CD4-positive, alpha-beta T cell treated with Interleukin-6 at 100 ng/mL for 8 hours (primary cell): ENCODE results near the gene DERA.
"Not testable (repeated sequence)": the region's sequence is repeated elsewhere in the genome, so short reads cannot be mapped to it uniquely, and the experiment has no call there.

Experiments used
- DNase-seq: peaks from one replicate; pipeline ENCODE4 v3.0.0-alpha.2; 2020; ENCODE audit warnings: mixed read lengths, low spot score

DERA gene

DNA sequence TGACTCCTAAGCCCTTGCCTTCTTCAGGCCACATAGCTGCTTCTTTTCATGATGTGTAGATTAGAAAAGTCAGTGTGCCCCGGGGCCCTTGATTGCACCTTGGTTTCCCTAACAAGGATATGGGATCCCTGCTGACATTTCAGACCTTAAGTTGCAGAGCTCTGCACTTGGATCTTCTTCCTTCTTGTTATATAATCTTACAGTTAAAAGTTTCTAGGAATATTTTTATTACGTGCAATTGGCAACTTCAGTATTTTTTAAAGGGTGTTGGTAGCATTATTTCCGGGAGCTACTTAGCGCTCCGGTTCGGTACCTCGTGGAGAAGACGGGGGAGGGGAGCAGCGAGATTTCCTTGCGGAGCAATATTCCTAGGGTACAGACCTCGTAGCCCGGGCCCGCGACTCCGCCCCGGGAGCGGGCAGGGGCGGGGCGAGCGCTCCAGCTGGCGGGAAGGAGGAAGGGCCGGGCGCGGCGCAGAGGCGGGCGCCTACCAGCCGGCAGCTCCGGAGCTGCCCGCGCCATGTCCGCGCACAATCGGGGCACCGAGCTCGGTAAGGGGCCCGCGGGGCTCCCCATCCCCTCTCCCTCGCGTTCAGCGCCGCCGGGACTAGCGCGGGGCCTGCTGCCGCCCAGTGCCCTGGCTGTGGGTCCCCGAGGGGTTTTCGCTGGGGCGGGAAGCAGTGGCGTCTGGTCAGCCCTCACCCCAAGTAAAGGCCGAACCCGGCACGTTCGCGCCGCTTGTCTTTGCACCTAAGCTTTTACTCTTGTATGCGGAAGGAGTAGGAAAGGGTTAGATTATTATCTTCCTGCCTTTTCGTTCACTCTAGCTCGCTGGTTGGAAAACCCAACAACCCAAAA lies at the start of gene DERA:
DERA (plus strand) TSS at position 469 of the 858 bp plus-strand sequence; CDS start at position 521, 52 bp downstream.
- DNase-seq: peak; percentile 46

DNA sequence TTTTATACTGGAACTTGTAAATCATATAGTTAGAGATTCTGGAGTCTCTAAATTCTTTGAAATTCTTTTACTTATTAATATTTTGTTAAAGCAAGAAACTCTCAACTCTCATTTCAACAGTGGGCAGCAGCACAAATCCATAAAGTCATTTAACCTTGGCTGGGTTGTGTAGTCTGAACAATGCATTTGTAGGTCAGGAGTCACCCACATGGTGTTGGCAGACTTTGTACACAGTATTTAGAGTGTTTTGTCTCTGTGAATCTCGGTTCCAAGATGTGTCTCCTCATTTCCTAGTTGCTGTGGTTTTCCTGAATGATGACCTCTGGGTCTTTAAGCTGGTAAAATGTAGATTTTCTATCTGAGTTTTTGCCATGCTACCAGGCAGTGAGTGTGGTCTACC lies 49.7 kb upstream of the DERA start:
- DNase-seq: no peak

DNA sequence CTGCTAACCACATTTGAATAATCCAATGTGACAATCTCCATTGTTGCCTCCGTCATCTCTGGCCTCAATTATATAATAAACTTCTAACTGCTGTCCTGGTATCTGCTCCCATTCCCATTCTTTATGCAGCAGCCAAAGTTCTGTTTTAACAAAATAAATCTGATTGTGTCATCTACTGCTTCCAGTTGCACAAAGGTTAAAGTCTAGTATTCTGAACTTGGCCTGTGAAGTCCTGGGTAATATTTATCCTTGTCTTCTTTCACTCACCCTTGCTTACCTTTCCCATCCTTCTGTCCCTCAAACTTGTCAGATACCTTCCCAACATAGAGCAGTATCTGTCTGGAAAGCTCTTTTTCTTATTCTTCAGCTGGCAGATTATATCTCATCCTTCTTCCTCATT lies 48.3 kb upstream of the DERA start:
- no peak for DNase-seq

DNA sequence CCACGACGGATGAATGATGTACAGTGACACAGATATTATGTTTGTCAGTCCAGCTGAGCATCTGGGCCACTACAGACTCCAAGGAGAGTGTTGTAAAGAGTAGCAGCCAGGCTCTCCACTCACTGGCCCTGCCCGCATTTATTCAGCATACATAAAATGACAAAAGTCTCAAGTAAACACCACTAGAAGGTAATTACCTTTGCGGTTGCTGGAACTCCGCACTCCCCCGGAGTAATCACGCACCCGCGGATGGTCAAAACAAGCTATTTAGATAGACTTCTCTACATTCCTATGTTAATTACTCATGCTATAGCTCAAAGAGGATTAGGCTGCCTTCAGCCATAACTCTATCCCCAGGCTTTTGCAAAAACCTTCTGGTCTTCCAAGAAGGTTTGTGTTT lies 47.8 kb upstream of the DERA start:
- DNase-seq: no peak

DNA sequence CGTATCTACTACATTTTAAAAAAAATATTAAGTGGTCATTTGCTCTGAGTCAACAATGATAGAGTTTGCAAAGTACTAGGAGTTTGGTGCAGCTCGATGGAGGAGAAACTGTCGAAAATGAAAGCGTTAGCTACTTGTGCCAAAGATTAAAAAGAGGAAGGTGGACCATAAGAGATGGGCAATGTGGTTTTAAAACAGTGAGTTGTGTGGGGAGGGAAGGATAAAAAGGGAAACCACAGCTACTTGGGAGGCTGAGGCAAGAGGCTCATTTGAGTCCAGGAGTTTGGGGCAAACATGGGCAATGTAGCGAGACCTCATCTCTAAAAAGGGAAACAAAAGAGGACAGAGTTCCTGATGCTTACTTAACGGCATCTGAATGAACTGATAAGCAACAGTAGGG lies 47.1 kb upstream of the DERA start:
- no peak for DNase-seq

DNA sequence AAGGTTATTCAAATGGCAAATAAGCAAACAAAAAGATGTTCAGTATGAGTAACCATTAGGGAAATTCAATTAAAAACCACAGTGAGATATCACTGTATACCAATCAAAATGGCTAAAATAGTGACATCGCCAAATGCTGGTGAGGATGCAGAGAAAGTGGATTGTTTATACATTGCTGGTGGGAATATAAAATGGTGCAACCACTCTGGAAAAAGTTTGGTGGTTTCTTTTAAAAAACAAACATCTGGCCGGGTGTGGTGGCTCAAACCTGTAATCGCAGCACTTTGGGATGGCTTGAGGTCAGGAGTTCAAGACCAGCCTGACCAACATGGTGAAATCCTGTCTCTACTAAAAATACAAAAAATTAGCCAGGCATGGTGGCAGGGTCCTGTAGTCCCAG lies 42.9 kb upstream of the DERA start:
- DNase-seq: no peak

DNA sequence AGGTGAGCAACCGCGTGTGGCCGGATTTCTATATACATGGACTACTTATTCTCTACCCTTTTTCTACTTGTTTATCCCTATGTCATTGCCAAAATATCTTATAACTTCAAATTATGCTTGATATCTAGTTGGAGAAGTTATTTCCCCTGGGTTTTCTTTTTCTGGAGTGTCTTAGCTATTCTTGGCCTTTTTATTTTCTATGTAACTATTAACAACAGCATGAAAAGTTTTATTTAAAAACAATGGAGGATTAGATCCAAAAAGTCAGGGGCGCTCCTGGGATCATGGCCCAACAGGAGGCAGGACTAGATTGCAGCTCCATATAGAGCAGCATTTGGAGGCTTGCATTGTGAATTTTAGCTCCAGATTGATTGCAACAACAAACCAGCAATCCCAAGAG lies 37.6 kb upstream of the DERA start:
- DNase-seq: no peak

DNA sequence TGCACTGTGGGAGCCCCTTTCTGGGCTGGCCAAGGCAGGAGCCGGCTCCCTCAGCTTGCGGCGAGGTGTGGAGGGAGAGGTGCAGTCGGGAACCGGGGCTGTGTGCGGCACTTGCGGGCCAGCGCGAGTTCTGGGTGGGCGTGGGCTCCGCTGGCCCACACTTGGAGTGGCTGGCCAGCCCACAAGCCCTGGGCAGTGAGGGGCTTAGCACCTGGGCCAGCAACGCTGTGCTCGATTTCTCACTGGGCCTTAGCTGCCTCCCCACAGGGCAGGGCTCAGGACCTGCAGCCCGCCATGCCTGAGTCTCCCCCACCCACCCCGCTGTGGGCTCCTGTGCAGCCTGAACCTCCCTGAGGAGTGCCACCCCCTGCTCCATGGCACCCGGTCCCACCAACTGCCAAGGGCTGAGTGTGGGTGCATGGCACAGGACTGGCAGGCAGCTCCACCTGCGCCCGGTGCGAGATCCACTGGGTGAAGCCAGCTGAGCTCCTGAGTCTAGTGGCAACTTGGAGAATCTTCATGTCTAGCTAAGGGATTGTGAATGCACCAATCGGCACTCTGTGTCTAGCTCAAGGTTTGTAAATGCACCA lies 36.5 kb upstream of the DERA start:
- DNase-seq: not testable (repeated sequence)

DNA sequence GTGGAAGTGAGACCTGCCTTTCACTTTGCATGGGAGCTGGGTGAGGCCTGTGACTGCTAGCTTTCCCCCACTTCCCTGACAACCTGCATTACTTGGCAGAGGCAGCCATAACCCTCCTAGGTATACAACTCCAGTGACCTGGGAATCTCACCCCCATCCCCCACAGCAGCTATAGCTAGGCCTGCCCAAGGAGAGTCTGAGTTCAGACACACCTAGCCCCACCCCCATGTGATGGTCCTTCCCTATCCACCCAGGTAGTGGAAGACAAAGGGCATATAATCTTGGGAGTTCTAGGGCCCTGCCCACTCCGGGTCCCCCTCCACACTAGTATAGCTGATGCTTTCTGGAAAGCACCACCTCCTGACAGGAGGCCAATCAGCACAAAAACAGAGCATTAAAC lies 35.3 kb upstream of the DERA start:
- no peak for DNase-seq

DNA sequence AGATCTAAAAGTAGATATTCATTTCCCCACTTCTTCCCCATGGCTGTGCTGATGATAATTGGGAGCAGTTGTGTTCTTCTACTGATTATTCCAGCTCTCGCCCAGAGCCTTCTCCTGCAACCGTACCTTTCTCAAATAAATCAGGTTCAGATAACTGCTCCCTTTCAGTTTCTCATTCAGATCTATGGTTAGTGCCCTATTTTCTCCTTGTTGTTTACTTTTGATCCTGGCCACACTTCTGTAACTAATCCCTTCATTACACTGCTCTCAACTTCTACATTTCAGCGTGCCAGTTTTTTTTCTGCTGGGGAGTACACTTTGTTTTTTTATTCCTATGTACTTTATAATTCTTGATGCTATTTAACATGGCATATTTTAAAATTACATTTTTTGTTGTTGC lies 31.7 kb upstream of the DERA start:
- DNase-seq: no peak

DNA sequence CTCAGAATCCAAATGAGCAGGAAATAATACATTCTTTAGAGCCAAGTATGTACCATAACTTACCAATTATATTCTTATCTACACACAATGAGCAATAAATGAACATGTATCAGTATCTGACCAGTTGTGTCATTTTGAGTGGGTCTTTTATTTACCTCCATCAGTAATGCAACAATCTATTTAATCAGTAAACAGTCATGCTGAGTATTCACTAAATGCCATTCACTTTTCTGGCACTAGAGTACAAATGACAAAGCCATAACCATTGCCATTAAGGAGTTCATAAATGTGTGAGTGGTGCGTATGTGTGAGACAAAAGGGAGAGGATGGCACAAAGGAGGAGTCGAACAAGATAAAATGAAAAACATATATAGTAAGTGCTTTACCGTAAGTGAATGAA lies 30.4 kb upstream of the DERA start:
- DNase-seq: no peak

DNA sequence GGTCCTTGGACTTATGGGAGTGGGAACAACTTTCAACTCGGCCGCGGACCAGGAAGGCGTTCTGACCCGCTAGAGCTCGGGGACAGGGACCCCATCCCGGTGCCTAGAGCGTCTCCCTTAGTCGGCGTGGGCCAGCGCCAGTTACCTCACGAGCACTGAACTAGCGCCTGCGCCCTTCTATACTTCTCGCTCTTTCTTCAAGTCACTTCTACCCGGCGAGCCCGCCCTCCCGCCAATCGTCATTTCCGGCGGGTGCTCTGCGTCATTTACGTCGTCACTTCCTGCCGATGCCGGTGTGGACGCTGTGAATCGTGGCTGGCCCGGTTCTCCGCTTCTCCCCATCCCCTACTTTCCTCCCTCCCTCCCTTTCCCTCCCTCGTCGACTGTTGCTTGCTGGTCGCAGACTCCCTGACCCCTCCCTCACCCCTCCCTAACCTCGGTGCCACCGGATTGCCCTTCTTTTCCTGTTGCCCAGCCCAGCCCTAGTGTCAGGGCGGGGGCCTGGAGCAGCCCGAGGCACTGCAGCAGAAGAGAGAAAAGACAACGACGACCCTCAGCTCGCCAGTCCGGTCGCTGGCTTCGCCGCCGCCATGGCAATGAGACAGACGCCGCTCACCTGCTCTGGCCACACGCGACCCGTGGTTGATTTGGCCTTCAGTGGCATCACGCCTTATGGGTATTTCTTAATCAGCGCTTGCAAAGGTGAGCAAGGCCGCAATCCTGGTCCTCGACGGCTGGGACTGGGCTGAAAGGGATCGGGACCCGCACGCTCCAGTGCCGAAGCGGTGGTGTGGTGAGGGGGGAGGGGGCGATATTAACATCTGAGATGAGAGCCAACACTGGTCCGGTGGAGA lies 28.8 kb upstream of the DERA start, which contains the start of gene STRAP:
STRAP (plus strand) TSS at position 270 of the 854 bp plus-strand sequence; CDS start at position 591, 321 bp downstream.
- DNase-seq: peak; percentile 95

DNA sequence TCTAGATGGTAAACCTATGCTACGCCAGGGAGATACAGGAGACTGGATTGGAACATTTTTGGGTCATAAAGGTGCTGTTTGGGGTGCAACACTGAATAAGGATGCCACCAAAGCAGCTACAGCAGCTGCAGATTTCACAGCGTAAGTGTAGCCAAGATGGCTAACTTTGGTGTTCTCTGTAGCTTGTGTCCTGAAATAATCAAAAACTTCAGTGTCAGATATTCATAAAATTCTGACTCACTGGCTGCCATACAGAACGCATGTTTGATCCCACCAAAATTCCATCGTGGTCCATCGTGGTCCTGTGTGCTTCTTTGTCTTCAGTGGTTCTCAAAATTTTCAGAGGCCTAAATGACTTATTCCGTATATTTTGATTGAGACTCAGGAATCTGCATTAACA lies 27.6 kb upstream of the DERA start:
- DNase-seq: no peak

DNA sequence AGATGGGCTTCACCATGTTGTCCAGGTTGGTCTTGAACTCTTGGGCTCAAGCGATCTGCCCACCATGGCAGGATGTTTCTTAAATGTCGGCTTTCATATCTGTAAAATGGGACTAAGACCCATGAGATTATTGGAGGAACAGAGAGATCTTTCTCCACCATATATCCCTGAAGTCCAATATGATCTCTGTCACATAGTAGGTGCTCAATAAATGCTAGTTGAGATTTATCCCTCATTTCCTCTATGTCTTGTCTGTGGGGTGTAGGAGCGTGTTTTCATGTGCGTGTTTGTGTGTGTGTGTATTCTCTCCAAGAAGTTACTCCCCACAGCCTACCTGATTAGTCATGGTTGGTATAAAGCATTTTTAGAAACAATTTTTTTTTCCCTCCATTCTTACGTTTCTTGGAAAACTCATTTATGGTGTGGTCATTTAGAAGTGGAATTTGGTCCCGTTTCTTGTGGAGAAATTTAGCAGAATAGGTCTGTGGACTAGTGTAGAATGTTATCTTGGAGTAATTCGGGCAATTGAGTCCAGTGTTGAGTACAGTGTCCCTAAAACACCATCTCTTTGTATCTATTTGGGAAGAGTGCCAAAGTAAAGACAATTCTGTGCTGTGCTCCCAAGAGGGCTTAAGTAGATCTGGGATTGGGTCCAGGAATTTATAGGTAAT lies 24.6 kb upstream of the DERA start:
- DNase-seq: no peak

DNA sequence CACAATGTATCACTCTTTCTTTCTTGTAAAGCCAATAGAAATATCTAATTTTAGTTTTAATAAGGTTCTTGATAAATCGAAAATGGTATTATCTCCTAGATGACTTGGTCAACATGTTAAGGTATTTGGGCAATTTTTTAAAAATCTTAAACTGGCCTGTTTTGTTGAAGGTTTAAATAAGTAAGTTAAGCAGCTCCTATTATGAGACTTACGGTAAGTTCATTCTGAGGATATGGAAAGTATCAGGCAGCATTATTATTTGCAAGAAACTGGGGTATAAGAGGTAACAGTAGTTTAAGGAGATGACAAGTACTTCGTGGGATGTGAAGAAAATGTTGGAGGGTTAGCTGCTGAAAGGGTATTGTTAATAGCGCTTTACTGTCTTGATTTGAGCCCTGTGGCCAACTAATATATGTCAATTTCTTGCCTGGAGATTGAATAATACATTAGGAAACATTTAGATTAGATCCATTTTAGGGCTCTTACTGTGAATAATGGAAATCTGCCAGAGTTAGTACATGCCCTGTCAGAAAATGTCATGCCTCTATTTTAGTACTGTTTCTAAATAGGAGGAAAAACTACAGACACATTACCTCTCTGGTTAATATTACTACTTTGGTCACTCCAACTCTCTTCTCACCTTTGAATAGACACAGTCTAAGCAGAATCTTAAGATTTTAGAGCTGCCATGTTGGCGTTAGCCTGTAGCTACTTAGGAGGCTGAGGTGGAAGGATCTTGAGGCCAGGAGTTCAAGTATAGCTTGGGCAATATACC lies 23.9 kb upstream of the DERA start:
- no peak for DNase-seq

DNA sequence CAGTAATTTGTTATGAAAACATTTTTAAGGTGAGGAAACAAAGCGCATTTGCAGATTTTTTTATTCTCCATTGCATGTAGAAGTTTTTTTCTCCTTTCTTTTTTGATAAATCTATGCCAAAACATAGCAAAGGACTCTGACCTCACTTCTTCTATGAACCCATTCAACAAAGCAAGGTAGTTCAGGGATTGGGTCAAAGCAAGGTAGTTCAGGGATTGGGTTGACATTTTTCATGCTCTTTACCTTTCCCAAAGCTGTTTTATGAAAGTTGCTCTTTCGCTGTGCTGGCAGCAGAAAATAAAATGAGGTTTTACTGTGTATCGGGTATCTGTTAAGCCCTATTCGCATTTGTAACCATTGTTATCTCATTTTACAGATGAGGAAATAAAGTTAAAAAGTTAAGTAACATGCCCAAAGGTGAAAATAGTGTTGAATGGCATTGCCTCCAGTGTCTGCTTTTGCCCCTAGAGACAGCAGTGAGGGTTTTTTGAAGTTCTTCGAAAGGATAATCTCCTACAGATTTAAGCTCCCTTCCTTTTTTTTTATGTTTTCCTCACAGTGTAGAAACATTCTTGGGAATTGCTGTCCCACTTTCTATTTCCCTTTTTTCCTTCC lies 18.4 kb upstream of the DERA start:
- no peak for DNase-seq

DNA sequence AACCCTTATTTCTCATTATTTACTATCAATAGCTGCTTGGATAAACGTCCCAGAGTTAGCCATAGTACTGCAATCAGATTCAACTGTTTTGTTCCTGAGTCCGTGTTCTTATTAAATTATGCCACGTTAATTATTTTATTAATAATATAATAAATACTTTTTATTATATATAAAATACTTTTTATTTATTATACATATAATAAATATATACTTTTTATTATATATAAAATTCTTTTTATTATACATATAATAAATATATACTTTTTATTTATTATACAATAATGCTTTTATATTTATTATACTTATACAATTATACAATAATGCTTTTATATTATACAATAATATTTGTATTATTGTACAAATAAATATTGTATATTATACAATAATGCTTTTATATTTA lies 17.9 kb upstream of the DERA start:
- no peak for DNase-seq

DNA sequence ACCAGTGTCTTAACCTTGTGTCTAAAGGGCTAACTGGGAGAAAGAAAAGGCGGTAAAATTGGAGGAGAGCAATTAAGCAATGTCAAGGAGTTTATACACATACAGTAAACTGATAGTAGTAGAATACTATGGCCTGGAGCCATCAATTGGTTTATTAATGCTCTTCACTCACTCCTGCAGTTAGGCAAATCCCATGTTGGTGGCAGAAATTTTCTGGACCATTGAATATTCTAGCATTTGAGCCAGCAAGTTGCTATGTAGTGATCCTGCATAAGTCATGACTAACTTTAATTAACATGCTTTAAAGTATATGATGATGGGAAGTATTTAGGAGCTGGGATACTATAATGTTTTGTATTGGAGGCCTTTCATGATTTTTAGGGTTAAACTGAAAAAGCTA lies 14.3 kb upstream of the DERA start:
- no peak for DNase-seq

DNA sequence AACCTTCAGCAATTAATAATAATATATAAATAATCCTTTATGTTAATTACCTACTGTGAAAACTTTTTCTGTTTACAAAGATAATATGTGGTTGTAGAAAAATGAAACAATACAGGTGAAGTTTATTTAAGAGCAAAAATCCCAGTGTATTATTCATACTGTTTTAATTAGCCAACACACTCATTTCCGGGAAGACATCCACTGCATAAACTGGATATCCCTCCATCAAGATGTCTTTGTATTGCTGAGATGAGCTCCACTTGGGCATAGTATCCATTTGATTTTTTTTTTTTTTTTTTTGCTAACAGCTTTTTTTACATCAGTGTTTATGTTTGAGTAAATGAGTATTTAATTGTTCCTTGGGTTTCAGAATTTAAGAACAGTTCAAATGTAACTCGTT lies 13.7 kb upstream of the DERA start:
- DNase-seq: no peak

DNA sequence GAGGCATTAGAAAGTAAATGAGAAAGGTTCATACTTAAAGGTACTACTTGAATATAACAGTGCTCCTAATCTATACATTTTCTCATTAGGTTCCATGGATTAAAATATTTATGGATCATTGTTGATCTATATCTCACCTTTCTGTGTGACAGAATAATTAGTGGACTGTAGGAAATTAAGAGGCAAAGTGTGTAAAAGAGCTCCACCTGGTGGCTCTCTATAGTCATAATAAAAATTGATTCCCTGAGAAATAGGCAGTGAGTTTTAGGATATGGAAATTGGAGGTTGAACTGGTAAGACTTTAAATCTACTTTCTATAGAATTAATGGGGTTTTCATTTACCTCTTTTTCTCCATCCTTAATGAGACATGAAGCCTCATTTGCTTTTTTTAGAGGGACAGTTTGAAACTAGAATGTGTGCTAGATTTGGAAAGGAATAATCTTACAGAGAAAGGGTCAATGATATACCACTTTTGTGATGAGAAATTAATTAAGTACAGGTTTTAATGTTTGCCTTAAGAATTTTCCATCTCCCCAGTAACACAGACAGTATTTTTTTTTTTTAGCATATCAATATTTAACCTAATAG lies 11.8 kb upstream of the DERA start:
- DNase-seq: peak; percentile 28
